Lower leg skin (tissue), 4 donors: ENCODE data around the gene ACAT2. TPM values are rescaled to one million over a fixed set of nuclear protein-coding genes. Genes with fewer than 3 reads are reported as not detected.
A peak's percentile ranks its signal among the peaks of the same experiment; 100 is the strongest.
"Not testable (repeated sequence)": the region's sequence is repeated elsewhere in the genome, so short reads cannot be mapped to it uniquely, and the experiment has no call there.

Source experiments
- DNase-seq, 2 donors: peaks; one replicate each; pipeline ENCODE4 v3.0.0-alpha.2; 2019; ENCODE audit warnings: low spot score in 2 of 2
- H3K4me3 ChIP-seq: fragments of 200-600 bp; sonication (generic); 2 replicates; pipeline ENCODE4 v1.5.1; 2017; ENCODE audit warnings: mild to moderate bottlenecking, low read depth; ENCODE audit not compliant: poor library complexity, severe bottlenecking
- CTCF ChIP-seq, 3 donors: fragments of 450-650 bp; IDR thresholded peaks; one replicate each; pipeline ENCODE4 v1.5.1; 2016; ENCODE audit warnings: antibody characterized with exemption in 3 of 3, mild to moderate bottlenecking in 3 of 3, moderate library complexity in 2 of 3
- POLR2A ChIP-seq, 2 donors: fragments of 450-650 bp; IDR thresholded peaks; one replicate each; pipeline ENCODE4 v1.6.1; 2016 to 2017; ENCODE audit warnings: antibody characterized with exemption in 2 of 2, mild to moderate bottlenecking in 1 of 2, moderate library complexity in 1 of 2
- WGBS, 2 donors: methylation state at CpG; one replicate each; pipeline ENCODE4 v1.1.5; 2018; 5-methylcytosine and 5-hydroxymethylcytosine counted together
- intact Hi-C: fragments of 100-400 bp; cut with DNase I; formaldehyde crosslinking; loops from one replicate; pipeline ENCODE4 v1.15.0; 2023; ENCODE audit warnings: low total_unique reads
- total RNA-seq, 4 donors: library from RNA; depleted of rRNA; stranded (reverse); fragments of >200 nt; gene quantifications; one replicate each; pipeline ENCODE4 v1.1.0, GENCODE V29; 2016

Gene ACAT2
- total RNA-seq, 4 donors from 2014 or later, result 5.4 to 31.5 (median 13.8) TPM

GRCh38 chr6:159728531-159728964, 33.3 kb upstream of the ACAT2 start:
- intact Hi-C loops, result no loop called here
- DNase-seq, result no peak
- WGBS, 2 donors, result 1 to 2% methylated on average over 9 of the region's 9 CpGs
- H3K4me3 ChIP-seq, result peak overlapping the region; percentile 85
- TF ChIP-seq CTCF (IDR thresholded peaks at IDR 0.05), result no peak
- TF ChIP-seq POLR2A (IDR thresholded peaks at IDR 0.05), result no peak

- TF ChIP-seq CTCF (IDR thresholded peaks at IDR 0.05) (no peak), POLR2A (IDR thresholded peaks at IDR 0.05) (no peak)
- no peak overlapping the region for H3K4me3 ChIP-seq
- WGBS, 2 donors, result 17 to 31% methylated on average over 4 of the region's 4 CpGs
- intact Hi-C loops, result no loop called here
- no peak for DNase-seq
Observed at GRCh38 chr6:159729598-159730331, 32.1 kb upstream of the ACAT2 start.

- no peak overlapping the region for H3K4me3 ChIP-seq
- no peak for DNase-seq
- TF ChIP-seq POLR2A (IDR thresholded peaks at IDR 0.05) (no peak), CTCF (IDR thresholded peaks at IDR 0.05) (no peak)
- WGBS, 2 donors, result 46 to 52% methylated on average over 6 of the region's 6 CpGs
- intact Hi-C loops, result no loop called here
Observed at GRCh38 chr6:159730332-159730676, 31.5 kb upstream of the ACAT2 start.

GRCh38 chr6:159732550-159732949, 29.3 kb upstream of the ACAT2 start:
- H3K4me3 ChIP-seq, intact Hi-C loops, DNase-seq: not testable (repeated sequence)
- 86 to 96% methylated on average over 12 of the region's 12 CpGs for WGBS, 2 donors

GRCh38 chr6:159733395-159733794, 28.4 kb upstream of the ACAT2 start:
- DNase-seq, H3K4me3 ChIP-seq, intact Hi-C loops: not testable (repeated sequence)
- WGBS, 2 donors, result 96% methylated on average over 12 of the region's 12 CpGs

GRCh38 chr6:159736908-159737307, 24.9 kb upstream of the ACAT2 start:
- WGBS, 2 donors, result 85 to 93% methylated on average over 7 of the region's 7 CpGs
- no peak for DNase-seq
- H3K4me3 ChIP-seq, result no peak overlapping the region
- no peak for TF ChIP-seq POLR2A (IDR thresholded peaks at IDR 0.05)
- no peak for TF ChIP-seq CTCF (IDR thresholded peaks at IDR 0.05)
- intact Hi-C loops, result no loop called here

GRCh38 chr6:159739341-159739740, 22.5 kb upstream of the ACAT2 start:
- no peak overlapping the region for H3K4me3 ChIP-seq
- intact Hi-C loops, result no loop called here
- TF ChIP-seq CTCF (IDR thresholded peaks at IDR 0.05) (no peak), POLR2A (IDR thresholded peaks at IDR 0.05) (no peak)
- 64 to 73% methylated on average over 3 of the region's 3 CpGs for WGBS, 2 donors
- DNase-seq, result no peak
